GM13976 (cell line): ENCODE results near the gene KCNH6.

Experiments
- DNase-seq: peaks from one replicate; pipeline ENCODE4 v3.0.0; 2012; ENCODE audit warnings: low spot score
- in situ Hi-C: fragments of 300-500 bp; cut with MboI; formaldehyde crosslinking; loops from one replicate; pipeline ENCODE4 v1.12.0; 2022; ENCODE audit warnings: low sequenced_read_pairs, mixed read lengths, inconsistent platforms; ENCODE audit not compliant: unreplicated experiment
- TF ChIP-seq, protein P1 (sequence below): IDR thresholded peaks from 2 replicates; pipeline ENCODE4 v1.5.1; 2012; ENCODE audit warnings: borderline replicate concordance, mild to moderate bottlenecking; ENCODE audit not compliant: insufficient read depth; ENCODE audit errors: extremely low read depth, missing control alignments, control extremely low read depth

KCNH6 gene

GRCh38 chr17:63530557-63531021 is 7.4 kb downstream of the KCNH6 start:
- in situ Hi-C loops, result no loop called here
- TF ChIP-seq, protein P1, sequence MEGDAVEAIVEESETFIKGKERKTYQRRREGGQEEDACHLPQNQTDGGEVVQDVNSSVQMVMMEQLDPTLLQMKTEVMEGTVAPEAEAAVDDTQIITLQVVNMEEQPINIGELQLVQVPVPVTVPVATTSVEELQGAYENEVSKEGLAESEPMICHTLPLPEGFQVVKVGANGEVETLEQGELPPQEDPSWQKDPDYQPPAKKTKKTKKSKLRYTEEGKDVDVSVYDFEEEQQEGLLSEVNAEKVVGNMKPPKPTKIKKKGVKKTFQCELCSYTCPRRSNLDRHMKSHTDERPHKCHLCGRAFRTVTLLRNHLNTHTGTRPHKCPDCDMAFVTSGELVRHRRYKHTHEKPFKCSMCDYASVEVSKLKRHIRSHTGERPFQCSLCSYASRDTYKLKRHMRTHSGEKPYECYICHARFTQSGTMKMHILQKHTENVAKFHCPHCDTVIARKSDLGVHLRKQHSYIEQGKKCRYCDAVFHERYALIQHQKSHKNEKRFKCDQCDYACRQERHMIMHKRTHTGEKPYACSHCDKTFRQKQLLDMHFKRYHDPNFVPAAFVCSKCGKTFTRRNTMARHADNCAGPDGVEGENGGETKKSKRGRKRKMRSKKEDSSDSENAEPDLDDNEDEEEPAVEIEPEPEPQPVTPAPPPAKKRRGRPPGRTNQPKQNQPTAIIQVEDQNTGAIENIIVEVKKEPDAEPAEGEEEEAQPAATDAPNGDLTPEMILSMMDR, result no peak
- DNase-seq, result no peak

DNA sequence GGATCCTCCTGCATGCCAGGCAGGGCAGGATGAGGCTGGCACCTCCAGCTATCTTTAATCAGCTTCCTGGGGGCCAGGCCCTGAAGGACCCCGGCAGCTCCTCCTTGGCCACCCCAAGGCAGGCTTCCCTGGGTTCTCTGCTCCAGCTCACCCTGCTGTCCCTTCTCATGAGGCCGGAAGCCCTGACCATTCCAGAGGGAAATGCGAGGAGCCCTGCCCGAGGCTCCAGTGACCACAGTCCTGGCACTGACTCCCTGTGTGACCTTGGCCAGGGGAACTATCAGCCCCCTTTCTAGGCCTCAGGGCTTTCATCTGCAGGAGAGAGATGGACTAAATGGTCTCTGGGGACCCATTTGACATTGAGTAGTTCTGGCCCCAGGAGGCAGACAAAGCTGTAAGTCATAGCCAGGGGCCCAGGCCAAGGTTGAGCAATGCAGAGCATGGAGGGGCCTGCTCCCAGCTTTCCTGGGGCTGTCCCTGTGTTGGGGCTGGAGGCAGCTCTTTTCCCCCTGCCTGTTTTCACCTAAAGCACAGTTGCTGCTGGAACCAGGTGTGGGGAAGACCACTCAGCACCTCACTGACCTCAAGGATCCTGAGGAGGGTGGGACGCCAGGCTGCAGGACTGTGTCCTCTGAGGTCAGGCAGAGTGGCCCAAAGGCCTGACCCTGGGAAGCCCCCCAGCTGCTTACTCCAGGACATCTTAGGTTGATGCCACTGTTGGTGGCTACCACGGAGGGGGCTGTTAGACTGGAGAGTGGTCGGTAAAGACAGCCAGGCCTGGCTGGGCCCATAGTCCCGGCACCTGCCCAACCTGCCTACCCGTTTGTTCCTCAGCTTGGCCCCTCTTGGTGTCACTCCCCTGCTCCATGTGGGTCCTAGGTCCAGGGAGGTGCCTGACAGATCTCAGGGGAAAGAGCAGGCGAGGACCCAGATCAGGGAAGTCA is 8.1 kb downstream of the KCNH6 start:
- in situ Hi-C loops, result no loop called here
- no peak for DNase-seq
- TF ChIP-seq, protein P1, result no peak

- DNase-seq, result no peak
- TF ChIP-seq, protein P1, result no peak
- in situ Hi-C loops, result no loop called here
These were observed 10.4 kb downstream of the KCNH6 start for GRCh38 chr17:63533433-63534077.

DNA sequence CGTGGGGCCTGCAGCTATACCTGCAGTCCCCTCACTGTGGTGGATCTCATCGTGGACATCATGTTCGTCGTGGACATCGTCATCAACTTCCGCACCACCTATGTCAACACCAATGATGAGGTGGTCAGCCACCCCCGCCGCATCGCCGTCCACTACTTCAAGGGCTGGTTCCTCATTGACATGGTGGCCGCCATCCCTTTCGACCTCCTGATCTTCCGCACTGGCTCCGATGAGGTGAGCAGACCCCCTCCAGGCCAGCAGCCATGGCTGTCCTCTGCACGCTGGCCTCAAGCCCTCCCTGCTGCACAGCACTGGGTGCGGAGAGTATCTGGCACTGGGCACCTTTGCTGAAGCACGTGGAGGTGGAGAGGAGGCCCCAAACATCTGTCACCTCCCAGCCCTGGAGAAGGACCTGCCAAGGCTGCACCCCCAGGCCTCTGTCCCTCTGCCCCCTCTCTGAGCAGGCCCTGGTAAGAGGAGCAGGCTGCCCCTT is 11.0 kb downstream of the KCNH6 start:
- TF ChIP-seq, protein P1, result no peak
- in situ Hi-C loops, result no loop called here
- DNase-seq, result no peak

DNA sequence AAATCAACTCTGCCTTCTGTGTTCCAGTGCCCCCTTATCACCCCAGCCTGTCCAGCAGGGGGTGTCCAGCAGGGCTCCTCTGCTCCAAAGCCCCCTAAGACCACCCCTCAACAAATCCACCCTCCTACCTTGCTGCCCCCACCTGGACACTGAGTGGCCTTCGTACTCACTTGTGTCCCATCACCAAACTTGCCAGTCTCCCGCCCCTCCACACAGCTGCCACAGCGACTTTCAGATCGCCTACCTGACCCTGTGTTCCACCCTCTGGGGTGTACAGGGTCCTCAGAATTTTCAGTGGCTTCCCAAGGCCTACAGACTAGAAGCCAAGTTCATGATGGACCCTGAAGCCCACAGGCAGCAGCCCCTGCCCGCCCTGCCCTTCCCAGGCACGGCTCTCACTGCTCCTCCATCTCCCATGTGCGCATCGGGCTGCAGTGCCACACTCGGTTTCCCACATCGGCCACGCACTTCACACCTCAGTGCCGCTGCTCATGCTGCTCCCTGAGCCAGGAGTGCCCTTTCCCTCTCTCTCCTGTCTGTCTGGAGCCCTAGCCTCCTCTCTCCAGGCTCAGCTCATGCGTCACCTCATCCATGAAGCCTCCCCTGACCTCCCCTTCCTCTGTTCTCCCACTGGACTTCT is 11.8 kb downstream of the KCNH6 start:
- TF ChIP-seq, protein P1, result no peak
- in situ Hi-C loops, result no loop called here
- no peak for DNase-seq

GRCh38 chr17:63535640-63536039 is 12.5 kb downstream of the KCNH6 start:
- in situ Hi-C loops, result no loop called here
- no peak for DNase-seq
- TF ChIP-seq, protein P1, result no peak
